Measurements from ENCODE around the gene SLC2A1.
A peak's percentile ranks its signal among the peaks of the same experiment; 100 is the strongest.

SLC2A1 gene

DNA sequence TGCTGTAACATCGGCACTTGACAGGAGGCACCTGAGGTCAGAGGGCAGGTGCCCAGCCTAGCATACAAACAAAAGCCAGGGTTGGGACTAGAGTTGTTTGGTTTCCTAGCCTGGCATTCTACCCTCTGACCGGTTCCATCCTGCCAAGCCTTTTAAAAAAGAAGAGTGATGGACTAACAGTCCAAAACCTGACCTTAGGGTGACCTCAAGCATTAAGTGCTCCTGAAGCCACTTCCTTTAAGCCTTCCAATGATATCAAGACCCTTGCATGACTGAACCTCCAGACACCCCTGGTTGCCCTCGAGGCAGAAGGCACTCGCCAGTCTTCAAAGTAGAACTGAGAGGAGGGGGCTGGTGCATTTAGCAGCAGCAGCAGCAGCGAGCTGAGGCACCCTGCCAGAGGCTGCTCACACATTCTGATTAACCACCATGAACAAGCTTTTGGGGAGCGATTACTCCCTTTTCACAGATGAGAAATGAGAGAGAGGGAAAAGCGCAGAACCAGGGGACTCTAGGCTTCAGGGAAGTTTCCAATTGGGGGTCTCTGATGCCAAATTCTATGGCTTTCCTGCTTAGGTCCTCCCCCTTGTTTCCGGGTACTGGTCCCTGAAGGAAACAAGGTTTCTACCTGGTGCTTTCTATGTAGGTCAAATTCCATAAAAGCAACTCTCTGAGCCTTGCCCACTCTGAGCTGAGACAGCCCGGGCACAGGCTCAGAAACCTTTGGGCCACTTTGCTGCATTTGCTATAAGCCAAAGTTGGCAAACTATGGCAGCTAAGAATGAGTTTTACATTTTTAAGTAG is 9.2 kb downstream of the SLC2A1 start:
- Histone ChIP-seq H2BK15ac (replicated peaks; ENCODE audit: low read depth) (no peak overlapping the region), H4K5ac (ENCODE audit: low read length) (no peak overlapping the region), H2AK5ac (ENCODE audit: low read length) (no peak overlapping the region), H3K27me3 (ENCODE audit: insufficient read depth, low read length, poor library complexity) (no peaks in the 10 kb centered on the region), H3K36me3 (ENCODE audit: control insufficient read depth, insufficient read depth, low read length) (peaks cover 7% of the 10 kb centered on the region), H3K18ac (ENCODE audit: low read length) (no peak overlapping the region), H3K4ac (ENCODE audit: low read depth, low read length) (no peak overlapping the region), H3K4me1 (ENCODE audit: control insufficient read depth, low read depth, low read length) (peaks cover 10% of the 10 kb centered on the region), H3K79me1 (ENCODE audit: low read length) (peaks cover 9% of the 10 kb centered on the region), H2BK5ac (ENCODE audit: low read length) (no peak overlapping the region), H3K9ac (ENCODE audit: low read length) (peak overlapping the region; percentile 23), H2BK120ac (ENCODE audit: low read depth, low read length) (no peak overlapping the region), H3K4me3 (ENCODE audit: low read length) (no peak overlapping the region), H4K8ac (ENCODE audit: low read depth, low read length) (no peak overlapping the region), H3K4me2 (ENCODE audit: low read length) (no peak overlapping the region), H3K79me2 (ENCODE audit: control insufficient read depth, insufficient read depth, low read length) (peaks cover 92% of the 10 kb centered on the region), H3K56ac (ENCODE audit: low read length) (no peak overlapping the region), H3K27ac (ENCODE audit: low read depth, low read length) (no peak overlapping the region), H3K23ac (ENCODE audit: low read length) (no peak overlapping the region)
- DNase-seq = no peak
- no CpG with 5 or more reads among the region's 9 CpGs for WGBS (ENCODE audit: extremely low coverage, insufficient coverage, low lambda C conversion rate)

DNA sequence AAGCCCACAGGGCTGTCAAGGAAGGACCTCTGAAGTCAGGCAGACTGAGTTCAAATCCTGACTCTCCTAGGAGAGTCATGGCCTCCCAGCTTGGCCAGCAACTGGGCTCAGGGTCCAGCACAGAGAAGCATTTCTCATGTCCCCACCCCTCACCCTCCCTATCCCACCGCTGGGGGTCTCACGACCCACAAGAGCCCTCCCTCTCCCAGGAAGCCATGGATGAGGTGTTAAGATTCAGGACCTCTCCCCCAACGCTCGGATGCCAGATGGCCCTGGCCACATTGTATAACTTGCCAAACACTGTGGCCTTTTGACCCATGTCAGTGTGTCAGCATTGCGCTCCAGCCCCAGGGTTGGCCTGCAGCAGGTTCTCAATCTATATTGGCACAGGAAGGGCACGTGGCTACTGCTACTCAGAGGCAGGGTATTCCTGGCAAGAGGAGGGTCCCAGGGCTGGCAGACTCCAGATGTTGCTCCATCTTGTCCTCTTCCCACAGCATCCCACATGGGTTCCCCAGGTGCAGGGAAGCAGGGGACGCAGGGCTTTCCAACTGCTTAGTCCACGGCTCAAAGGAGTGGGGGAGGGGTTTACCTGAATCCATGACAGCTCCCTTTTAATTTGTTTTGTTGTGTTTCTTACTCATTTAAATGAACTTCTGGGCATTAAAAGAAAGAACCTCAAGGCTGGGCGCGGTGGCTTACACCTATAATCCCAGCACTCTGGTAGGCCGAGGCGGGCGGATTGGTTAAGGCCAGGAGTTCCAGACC is 10.5 kb downstream of the SLC2A1 start:
- Histone ChIP-seq H2BK120ac (ENCODE audit: low read depth, low read length) (no peak overlapping the region), H3K4me2 (ENCODE audit: low read length) (no peak overlapping the region), H2BK15ac (replicated peaks; ENCODE audit: low read depth) (no peak overlapping the region), H3K4ac (ENCODE audit: low read depth, low read length) (no peak overlapping the region), H3K27me3 (ENCODE audit: insufficient read depth, low read length, poor library complexity) (no peaks in the 10 kb centered on the region), H3K56ac (ENCODE audit: low read length) (no peak overlapping the region), H3K9ac (ENCODE audit: low read length) (peak overlapping the region; percentile 19), H4K8ac (ENCODE audit: low read depth, low read length) (no peak overlapping the region), H3K79me1 (ENCODE audit: low read length) (peaks cover 18% of the 10 kb centered on the region), H3K27ac (ENCODE audit: low read depth, low read length) (no peak overlapping the region), H3K4me3 (ENCODE audit: low read length) (no peak overlapping the region), H3K79me2 (ENCODE audit: control insufficient read depth, insufficient read depth, low read length) (peaks cover 93% of the 10 kb centered on the region), H2BK5ac (ENCODE audit: low read length) (no peak overlapping the region), H3K36me3 (ENCODE audit: control insufficient read depth, insufficient read depth, low read length) (peaks cover 12% of the 10 kb centered on the region), H2AK5ac (ENCODE audit: low read length) (no peak overlapping the region), H4K5ac (ENCODE audit: low read length) (no peak overlapping the region), H3K23ac (ENCODE audit: low read length) (no peak overlapping the region), H3K4me1 (ENCODE audit: control insufficient read depth, low read depth, low read length) (peaks cover 14% of the 10 kb centered on the region), H3K18ac (ENCODE audit: low read length) (no peak overlapping the region)
- no peak for DNase-seq
- WGBS (ENCODE audit: extremely low coverage, insufficient coverage, low lambda C conversion rate) = no CpG with 5 or more reads among the region's 13 CpGs

GRCh38 chr1:42947117-42947516 is 11.6 kb downstream of the SLC2A1 start:
- Histone ChIP-seq H2BK5ac (ENCODE audit: low read length) (no peak overlapping the region), H3K56ac (ENCODE audit: low read length) (no peak overlapping the region), H3K79me1 (ENCODE audit: low read length) (peaks cover 23% of the 10 kb centered on the region), H4K5ac (ENCODE audit: low read length) (no peak overlapping the region), H3K9ac (ENCODE audit: low read length) (no peak overlapping the region), H2AK5ac (ENCODE audit: low read length) (no peak overlapping the region), H2BK15ac (replicated peaks; ENCODE audit: low read depth) (no peak overlapping the region), H2BK120ac (ENCODE audit: low read depth, low read length) (no peak overlapping the region), H3K36me3 (ENCODE audit: control insufficient read depth, insufficient read depth, low read length) (peaks cover 18% of the 10 kb centered on the region), H3K4me3 (ENCODE audit: low read length) (no peak overlapping the region), H3K18ac (ENCODE audit: low read length) (no peak overlapping the region), H3K4me1 (ENCODE audit: control insufficient read depth, low read depth, low read length) (peaks cover 12% of the 10 kb centered on the region), H4K8ac (ENCODE audit: low read depth, low read length) (no peak overlapping the region), H3K4ac (ENCODE audit: low read depth, low read length) (no peak overlapping the region), H3K27ac (ENCODE audit: low read depth, low read length) (no peak overlapping the region), H3K79me2 (ENCODE audit: control insufficient read depth, insufficient read depth, low read length) (peaks cover 92% of the 10 kb centered on the region), H3K27me3 (ENCODE audit: insufficient read depth, low read length, poor library complexity) (no peaks in the 10 kb centered on the region), H3K4me2 (ENCODE audit: low read length) (no peak overlapping the region), H3K23ac (ENCODE audit: low read length) (no peak overlapping the region)
- no CpG with 5 or more reads among the region's 4 CpGs for WGBS (ENCODE audit: extremely low coverage, insufficient coverage, low lambda C conversion rate)
- DNase-seq = no peak

DNA sequence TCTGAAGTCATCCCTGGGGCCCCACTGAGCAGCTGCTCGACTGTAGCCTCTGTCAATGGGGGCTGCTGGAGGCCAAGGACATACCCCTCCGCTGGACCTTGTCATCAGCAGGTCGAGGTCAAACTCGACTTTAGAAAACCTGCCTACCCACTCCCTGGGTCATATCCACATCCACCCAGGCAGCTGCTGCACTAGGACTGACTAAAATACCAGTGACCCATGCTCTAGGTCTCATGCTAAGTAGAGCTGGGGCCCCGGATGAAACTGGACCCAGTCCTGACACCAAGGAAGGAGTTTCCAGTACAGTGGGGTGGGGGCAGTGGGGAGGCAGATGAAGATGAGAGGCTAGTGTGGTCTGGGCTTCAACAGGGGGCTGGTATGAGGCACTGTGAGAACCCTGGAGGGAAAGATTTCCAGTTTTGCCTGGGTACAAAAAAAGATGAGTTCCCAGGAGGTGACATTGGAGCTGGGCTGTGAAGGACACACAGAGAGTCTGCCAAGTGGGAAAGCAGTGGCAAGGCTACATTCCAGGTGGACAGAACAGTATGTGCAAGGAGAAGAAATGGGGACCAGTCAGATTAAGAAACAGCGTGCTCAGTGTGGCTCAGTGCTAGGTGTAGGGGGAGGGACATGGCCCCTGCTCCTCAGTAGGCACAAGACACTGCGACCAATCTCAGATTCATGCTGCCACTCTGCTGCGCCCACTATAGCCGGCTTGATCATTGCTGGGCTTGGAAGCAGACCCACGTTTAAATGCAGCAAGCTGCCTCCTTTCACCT is 12.4 kb downstream of the SLC2A1 start:
- WGBS (ENCODE audit: extremely low coverage, insufficient coverage, low lambda C conversion rate) = no CpG with 5 or more reads among the region's 10 CpGs

DNA sequence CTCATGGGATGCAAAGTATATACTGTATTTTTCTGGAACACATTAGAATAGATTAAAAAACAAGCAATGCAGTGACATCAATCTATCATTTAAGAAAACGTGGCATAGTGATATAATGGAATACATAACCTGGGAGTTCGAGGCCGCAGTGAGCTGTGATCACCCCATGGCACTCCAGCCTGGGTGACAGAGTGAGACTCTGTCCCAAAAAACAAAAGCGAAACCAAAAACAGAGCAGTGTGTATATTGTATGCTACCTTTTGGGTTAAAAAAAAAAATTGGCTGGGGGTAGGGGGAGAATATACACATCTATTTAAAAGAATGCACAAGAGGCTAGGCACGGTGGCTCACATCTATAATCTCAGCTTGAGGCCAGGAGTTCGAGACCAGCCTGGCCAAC is 13.5 kb downstream of the SLC2A1 start:
- Histone ChIP-seq H3K9ac (ENCODE audit: low read length) (no peak overlapping the region), H3K27me3 (ENCODE audit: insufficient read depth, low read length, poor library complexity) (no peaks in the 10 kb centered on the region), H2BK5ac (ENCODE audit: low read length) (no peak overlapping the region), H3K36me3 (ENCODE audit: control insufficient read depth, insufficient read depth, low read length) (peaks cover 22% of the 10 kb centered on the region), H3K27ac (ENCODE audit: low read depth, low read length) (no peak overlapping the region), H4K8ac (ENCODE audit: low read depth, low read length) (no peak overlapping the region), H3K4ac (ENCODE audit: low read depth, low read length) (no peak overlapping the region), H2BK120ac (ENCODE audit: low read depth, low read length) (no peak overlapping the region), H3K56ac (ENCODE audit: low read length) (no peak overlapping the region), H3K79me1 (ENCODE audit: low read length) (peaks cover 30% of the 10 kb centered on the region), H3K79me2 (ENCODE audit: control insufficient read depth, insufficient read depth, low read length) (peaks cover 92% of the 10 kb centered on the region), H3K18ac (ENCODE audit: low read length) (no peak overlapping the region), H2BK15ac (replicated peaks; ENCODE audit: low read depth) (no peak overlapping the region), H3K4me1 (ENCODE audit: control insufficient read depth, low read depth, low read length) (peaks cover 22% of the 10 kb centered on the region), H3K23ac (ENCODE audit: low read length) (no peak overlapping the region), H4K5ac (ENCODE audit: low read length) (no peak overlapping the region), H3K4me2 (ENCODE audit: low read length) (no peak overlapping the region), H2AK5ac (ENCODE audit: low read length) (no peak overlapping the region), H3K4me3 (ENCODE audit: low read length) (no peak overlapping the region)
- WGBS (ENCODE audit: extremely low coverage, insufficient coverage, low lambda C conversion rate) = no CpG with 5 or more reads among the region's 6 CpGs
- no peak for DNase-seq

More for the DNA sequence above, 12.4 kb downstream of the SLC2A1 start:
- Histone ChIP-seq H2AK5ac (ENCODE audit: low read length) (no peak overlapping the region), H3K27ac (ENCODE audit: low read depth, low read length) (peak overlapping the region; percentile 25), H3K79me2 (ENCODE audit: control insufficient read depth, insufficient read depth, low read length) (peaks cover 92% of the 10 kb centered on the region), H2BK15ac (replicated peaks; ENCODE audit: low read depth) (no peak overlapping the region), H3K4me1 (ENCODE audit: control insufficient read depth, low read depth, low read length) (peaks cover 19% of the 10 kb centered on the region), H2BK120ac (ENCODE audit: low read depth, low read length) (no peak overlapping the region), H3K4ac (ENCODE audit: low read depth, low read length) (no peak overlapping the region), H3K9ac (ENCODE audit: low read length) (peak overlapping the region; percentile 8), H4K8ac (ENCODE audit: low read depth, low read length) (no peak overlapping the region), H3K23ac (ENCODE audit: low read length) (no peak overlapping the region), H3K79me1 (ENCODE audit: low read length) (peaks cover 26% of the 10 kb centered on the region), H3K4me2 (ENCODE audit: low read length) (no peak overlapping the region), H3K56ac (ENCODE audit: low read length) (peak overlapping the region; percentile 43), H3K4me3 (ENCODE audit: low read length) (no peak overlapping the region), H4K5ac (ENCODE audit: low read length) (no peak overlapping the region), H2BK5ac (ENCODE audit: low read length) (no peak overlapping the region), H3K18ac (ENCODE audit: low read length) (no peak overlapping the region), H3K36me3 (ENCODE audit: control insufficient read depth, insufficient read depth, low read length) (peaks cover 18% of the 10 kb centered on the region), H3K27me3 (ENCODE audit: insufficient read depth, low read length, poor library complexity) (no peaks in the 10 kb centered on the region)
- no peak for DNase-seq

Data from mesendoderm (in vitro differentiated cells).